ENCODE measurements around the gene LORICRIN.

LORICRIN gene

DNA sequence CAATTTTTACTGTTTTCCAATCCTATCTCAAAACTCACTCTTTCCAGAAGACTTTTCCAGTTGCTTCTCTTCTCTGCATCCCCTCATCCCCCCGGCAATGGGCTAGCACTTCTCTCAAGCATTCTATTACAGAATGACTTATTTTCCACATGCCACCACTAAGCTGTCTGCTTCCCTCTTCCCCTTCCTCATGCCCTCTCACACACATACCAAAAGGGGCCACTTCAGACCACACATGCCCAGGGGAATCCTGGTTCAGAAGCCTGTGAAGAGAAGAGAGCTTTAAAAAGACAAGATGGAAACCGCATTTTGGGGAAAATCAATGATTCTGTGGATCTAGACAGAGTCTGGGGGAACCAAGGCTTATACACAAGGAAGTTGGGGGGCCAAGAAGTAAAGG is 8.4 kb upstream of the LORICRIN start:
- no peak for DNase-seq

GRCh38 chr1:153251562-153251961 is 7.9 kb upstream of the LORICRIN start:
- no peak for DNase-seq

DNA sequence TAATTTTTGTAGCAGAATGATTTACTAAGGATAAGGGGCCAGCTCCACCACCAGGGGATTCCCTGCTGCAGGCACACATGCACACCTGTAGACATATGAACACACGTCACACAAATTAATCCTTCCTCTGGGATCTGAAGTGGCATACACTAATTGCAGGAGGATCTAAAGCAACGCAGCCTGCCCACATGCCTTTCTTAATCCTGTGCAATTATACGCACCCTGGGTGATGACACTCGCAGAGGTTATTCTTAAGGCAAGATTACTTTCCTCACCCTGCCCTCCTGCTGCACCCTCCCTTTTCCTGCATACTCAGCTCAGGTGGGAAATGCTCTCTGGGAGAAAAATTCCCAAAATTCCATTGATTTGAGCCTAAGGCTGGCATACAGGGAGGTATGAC is 7.5 kb upstream of the LORICRIN start:
- no peak for DNase-seq

DNA sequence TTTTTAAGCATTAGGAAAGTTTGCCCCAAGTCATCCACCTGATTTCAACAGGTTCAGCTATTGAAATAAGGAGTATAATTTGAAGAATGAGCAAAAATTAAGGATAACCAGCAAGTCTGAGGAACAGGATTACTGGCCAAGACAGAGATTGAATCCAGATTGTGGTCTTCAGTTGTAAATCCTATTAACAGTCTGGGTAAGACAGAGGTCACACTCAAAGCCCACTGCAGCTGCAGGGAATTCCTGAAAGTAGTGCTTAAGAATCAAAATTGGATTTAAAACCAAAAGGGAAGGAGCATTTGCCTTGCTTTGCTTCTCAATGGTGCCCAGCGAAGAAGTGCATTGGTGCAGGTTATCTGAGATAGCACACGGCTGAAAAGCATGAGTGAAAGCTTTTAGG is 6.4 kb upstream of the LORICRIN start:
- DNase-seq, result no peak

DNA sequence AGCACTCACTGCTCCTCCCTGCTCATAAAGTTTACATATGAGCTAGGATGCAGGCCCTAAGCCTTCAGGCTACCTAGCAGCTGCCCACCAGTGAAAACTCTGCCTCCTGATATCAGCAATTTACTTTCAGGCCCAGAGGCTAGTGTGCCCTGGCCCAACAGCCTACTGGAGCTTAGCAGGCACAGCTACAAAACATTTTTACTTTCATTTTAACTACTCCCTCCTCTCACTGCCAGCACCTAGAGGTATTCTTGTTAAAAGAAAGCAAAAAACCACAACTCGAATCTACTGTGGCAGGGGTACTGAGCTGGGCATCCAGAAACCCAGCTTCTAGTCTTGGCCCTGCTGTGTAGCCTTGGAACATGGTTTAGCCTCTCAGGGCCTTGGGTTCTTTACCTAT is 5.8 kb upstream of the LORICRIN start:
- no peak for DNase-seq

DNA sequence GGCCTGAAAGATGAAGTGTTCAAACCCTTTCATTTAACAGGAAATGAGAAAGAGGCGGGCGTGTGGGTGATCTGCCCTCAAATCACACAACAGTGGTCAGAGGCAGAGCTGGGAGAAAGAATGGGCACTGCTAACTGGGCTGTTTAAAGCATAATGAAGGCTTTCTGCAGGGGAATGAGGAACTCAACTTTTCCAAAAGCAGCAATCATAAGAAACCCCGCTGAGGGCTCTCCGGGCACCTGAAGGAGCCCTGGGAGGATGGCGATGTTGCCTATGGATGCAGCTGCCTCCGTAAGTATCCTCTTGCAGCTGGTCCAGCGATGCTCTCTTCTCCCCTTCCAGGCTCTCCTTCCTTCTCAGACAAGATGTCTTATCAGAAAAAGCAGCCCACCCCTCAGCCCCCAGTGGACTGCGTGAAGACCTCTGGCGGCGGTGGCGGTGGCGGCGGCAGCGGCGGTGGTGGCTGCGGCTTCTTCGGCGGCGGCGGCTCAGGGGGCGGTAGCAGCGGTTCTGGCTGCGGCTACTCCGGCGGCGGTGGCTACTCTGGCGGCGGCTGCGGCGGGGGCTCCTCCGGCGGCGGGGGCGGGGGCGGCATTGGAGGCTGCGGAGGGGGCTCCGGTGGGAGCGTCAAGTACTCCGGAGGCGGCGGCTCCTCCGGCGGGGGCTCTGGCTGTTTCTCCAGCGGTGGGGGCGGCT is 1.2 kb downstream of the LORICRIN start:
- peak; percentile 49 for DNase-seq

DNA sequence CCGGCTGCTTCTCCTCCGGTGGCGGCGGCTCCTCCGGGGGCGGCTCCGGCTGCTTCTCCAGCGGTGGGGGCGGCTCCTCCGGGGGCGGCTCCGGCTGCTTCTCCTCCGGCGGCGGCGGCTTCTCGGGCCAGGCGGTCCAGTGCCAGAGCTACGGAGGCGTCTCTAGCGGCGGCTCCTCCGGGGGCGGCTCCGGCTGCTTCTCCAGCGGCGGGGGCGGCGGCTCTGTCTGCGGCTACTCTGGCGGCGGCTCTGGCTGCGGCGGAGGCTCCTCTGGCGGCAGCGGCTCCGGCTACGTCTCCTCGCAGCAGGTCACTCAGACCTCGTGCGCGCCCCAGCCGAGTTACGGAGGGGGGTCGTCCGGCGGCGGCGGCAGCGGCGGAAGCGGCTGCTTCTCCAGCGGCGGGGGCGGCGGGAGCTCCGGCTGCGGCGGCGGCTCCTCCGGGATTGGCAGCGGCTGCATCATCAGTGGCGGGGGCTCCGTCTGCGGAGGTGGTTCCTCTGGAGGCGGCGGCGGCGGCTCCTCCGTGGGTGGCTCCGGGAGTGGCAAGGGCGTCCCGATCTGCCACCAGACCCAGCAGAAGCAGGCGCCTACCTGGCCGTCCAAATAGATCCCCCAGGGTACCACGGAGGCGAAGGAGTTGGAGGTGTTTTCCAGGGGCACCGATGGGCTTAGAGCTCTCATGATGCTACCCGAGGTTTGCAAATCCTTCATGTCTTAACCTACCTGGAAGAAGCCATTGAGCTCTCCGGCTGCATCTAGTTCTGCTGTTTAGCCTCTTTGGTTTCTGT is 2.0 kb downstream of the LORICRIN start:
- peak; percentile 71 for DNase-seq

DNA sequence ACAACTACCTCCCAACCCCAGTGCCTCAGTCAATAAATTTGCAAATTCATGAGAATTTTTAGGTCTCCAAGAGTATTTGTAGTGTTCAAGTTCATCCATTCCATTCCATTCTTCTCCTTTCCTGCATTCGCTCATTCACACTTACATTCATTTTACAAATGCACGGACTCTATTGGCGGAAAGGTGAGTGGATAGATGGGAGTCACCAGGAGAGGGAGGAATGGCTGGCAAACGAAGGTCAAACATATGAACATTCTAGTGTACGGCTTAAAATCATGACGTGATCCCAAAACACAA is 2.5 kb downstream of the LORICRIN start:
- no peak for DNase-seq

DNA sequence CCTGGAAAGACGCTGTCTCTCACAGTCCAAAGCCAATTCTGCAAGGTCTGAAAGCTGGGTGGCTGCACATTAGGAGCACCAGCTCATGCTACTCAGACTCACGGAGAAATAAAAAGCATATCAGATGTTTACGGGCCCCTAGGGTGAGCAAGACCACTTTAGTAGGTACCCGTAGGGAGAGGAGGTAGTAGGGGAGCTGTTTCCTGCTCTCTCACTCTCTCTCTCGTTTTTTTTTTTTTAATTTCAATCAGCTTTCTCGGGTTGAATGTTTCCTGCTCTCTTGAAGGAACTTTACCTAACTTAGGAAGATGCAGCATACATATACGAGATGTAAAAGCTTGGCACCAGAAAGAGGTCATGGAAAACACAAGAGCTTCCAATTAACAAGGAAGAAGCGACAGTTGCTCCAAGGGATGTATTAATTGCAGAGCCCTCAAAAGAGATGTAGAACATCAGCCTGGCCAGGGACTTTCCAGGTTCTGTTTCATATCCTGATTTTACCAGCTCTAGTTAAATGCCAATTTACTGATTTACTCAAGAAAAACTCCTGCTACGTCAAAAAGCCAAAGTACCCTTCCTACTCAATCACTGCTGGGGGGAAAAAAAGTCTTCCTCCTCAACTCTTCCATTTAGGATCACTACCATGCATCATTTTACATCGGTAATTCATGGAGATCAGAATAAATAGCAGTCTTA is 3.1 kb downstream of the LORICRIN start:
- DNase-seq, result no peak

DNA sequence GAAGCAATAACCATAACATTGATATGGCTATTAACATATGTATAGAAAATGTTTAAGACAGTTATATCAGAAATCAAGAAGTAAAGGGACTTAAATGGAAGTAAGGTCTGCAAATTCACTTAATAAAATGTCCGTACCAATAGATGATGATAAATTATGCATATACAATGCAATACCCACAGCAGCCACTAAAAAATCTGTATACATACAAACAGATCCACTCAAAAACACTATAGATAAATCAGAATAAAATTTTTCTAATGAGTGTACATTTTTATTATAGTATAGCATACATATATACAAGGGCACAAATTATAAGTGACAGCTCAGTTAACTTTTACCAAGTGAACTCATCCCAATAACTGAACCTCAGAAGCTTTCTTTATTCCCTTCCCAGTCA is 6.0 kb downstream of the LORICRIN start:
- DNase-seq, result no peak

DNA sequence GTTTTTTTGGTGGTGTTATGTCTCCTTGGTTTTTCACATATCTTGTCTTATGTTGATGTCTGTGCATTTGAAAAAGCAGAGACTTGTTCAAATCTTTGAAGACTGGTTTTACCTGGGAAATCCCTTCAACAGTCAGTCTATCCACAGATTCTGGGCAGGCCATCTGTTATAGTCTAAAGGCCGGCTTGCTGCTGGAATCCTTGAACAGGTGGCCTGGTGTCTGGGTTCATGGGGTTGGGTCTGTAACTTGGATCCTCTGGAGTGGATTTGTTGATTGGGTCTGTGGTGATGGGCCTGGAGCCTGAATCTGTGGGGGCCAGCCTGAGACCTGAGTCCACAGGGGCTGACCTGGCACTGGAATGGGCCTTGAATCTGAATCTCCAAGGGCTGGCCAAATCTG is 12.2 kb downstream of the LORICRIN start:
- no peak for DNase-seq

DNA sequence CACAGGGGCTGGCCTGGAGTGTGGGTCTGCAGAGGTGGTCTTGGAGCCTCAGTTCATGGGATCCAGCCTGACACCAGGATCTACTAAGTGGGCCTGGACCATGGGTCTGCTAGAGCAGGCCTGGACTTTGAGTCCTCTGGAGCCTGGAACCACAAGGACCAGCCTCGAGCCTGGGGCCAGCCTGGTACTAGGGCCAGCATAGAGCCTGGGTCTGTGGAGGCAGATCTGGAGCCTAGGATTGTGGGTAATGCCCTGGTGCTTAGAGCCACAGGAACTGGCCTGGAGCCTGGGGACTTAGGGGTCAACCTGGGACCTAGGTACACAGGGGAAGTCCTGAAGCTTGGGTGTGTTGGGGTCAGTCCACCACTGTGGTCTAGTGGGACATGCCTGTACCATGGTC is 12.7 kb downstream of the LORICRIN start:
- DNase-seq, result no peak

- peak; percentile 43 for DNase-seq
Observed at GRCh38 chr1:153277852-153278251, 18.4 kb downstream of the LORICRIN start.

- peak; percentile 55 for DNase-seq
Observed at GRCh38 chr1:153288634-153289275, 29.3 kb downstream of the LORICRIN start.

- no peak for DNase-seq
Observed at GRCh38 chr1:153291514-153291913, 32.0 kb downstream of the LORICRIN start.

GRCh38 chr1:153292185-153292584 is 32.7 kb downstream of the LORICRIN start:
- no peak for DNase-seq

DNA sequence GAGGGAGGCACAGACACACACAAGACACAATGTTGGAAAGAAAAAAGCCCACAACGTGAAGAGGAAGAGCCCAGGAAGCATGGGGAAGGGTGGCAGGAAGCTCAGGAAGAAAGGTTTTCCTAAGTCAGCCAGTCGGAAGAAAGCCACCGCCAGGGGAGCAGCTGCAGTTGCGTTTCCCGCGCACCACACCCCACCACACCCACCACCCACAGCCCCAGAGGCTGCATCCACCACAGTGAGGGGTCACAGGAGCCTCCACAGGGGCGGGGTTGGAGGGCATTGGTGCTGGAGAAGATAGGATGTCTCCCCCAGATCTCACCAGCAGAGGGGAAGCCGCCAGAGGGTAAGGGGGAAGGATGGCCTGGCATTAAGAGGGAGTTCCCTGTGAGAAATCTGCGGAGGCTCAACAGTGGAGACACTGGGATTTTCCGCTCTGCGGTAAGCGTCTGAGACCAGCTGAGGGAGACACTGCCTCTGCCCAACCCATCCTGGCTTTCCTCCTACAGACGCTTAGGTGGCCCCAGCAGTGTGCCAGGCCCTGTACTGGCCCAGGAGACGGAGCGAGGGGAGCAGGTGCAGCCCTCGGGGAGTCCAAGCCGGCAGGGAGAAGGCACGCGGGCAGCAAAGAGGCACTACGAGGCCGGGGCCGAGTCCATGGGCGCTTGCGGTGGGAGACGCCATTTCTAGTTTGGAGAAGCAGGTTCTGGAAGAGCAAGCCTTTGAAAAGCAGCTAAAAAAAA is 33.4 kb downstream of the LORICRIN start:
- peak; percentile 39 for DNase-seq

GRCh38 chr1:153293480-153293775 is 33.9 kb downstream of the LORICRIN start:
- DNase-seq, result no peak

- no peak for DNase-seq
Observed at GRCh38 chr1:153293851-153294250, 34.4 kb downstream of the LORICRIN start.

DNA sequence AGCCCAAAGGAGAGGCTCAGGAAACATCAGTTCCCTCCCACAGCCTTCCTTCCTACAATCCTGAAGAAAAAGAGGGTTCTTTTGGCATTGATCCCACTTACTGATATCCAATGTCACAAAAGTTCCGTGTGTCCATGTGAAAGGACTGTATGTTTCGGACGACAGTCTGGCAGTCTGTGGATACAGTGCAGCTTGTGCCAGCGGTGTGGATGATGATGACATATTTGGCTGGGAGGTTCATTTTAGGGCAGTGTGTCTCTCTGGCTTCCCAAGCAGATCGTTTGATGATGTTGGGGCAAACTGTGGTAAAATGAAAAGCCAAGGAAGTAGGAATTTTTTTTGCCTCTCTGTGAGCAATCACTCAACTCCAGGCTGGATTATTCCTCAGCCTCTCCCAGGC is 42.8 kb downstream of the LORICRIN start:
- DNase-seq, result no peak

GRCh38 chr1:153305682-153306081 is 46.2 kb downstream of the LORICRIN start:
- no peak for DNase-seq

DNA sequence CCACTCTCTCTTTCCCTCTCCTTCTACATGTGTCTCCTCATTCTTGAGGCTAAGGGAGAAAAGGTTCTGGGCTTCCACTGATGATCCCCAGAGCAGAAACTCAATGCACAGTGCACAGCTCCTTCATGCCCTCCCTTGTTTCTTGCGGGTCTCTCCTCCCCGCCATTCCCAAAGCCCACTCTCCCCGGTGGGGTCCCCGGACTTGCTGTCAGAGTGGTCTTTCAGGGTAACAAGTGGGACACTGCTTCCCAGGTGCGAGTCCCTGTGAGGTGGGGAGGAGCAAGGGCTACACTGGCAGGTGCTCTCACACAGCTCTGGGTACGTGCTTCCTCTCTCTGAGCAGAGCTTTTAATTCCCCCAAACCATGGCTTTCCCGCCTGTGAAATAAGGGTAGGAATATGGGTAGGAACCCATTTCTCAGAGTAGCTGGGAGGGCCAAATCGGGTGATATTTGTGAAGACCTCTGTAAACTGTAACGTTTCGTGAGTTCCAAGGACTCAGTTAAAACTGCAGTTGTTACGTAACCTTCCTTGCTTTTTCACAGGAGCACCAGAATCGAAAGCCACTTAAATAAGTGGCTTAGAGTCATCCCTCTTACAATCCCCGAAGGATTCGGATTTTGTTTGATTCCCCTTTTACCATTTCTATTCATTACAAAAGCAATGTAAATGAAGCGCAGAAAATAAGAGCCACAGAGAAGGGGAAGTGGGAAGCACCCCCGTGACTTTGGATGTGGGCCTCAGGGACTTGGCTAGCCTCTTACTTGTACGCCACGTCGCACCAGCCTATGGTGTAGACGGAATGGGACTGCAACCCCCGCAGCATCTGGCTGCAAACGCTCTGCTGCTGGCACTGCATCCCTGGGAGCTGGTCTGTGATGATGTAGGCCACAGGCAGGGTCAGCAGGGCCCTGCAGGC is 47.1 kb downstream of the LORICRIN start:
- no peak for DNase-seq
